Stimulated activated naive CD8-positive, alpha-beta T cell treated with anti-CD3 and anti-CD28 coated beads, Interleukin-15, Interleukin-2, amounts not matched to agents 100 U/mL and 50 U/mL, for 24 hours (primary cell): ENCODE measurements around the gene RNF182.
"Not testable (repeated sequence)": the region's sequence is repeated elsewhere in the genome, so short reads cannot be mapped to it uniquely, and the experiment has no call there.

ENCODE experiments used
- ATAC-seq: fragments of 150-1000 bp; cut with Tn5 transposase; one replicate; pipeline ENCODE4 v1.10.0; 2021
- DNase-seq: peaks from one replicate; pipeline ENCODE4 v3.0.0; 2021

Gene RNF182

GRCh38 chr6:13965582-13966127 lies 40.9 kb downstream of the RNF182 start:
- ATAC-seq (no peak), DNase-seq (no peak)

DNA sequence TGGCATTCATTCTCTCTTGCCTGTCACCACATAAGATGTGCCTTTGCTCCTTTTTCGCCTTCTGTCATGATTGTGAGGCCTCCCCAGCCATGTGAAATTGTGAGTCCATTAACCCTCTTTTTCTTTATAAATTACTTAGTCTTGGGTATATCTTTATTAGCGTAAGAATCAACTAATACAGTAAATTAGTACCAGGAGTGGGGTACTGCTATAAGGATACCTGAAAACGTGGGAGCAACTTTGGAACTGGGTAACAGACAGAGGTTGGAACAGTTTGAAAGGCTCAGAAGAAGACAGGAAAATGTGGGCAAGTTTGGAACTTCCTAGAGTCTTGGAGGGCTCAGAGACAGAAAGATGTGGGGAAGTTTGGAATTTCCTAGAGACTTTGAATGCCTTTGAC lies 46.6 kb downstream of the RNF182 start:
- ATAC-seq = no peak
- DNase-seq = no peak

DNA sequence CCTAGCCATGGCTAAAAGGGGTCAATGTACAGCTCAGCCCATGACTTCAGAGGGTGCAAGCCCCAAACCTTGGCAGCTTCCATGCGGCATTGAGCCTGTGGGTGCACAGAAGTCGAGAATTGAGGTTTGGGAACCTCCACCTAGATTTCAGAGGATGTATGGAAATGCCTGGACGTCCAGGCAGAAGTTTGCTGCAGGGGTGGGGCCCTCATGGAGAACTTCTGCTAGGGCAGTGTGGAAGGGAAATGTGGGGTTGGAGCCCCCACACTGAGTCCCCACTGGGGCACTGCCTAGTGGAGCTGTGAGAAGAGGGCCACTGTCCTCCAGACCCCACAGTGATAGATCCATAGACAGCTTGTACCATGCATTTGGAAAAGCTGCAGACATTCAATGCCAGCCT lies 47.9 kb downstream of the RNF182 start:
- DNase-seq, ATAC-seq: not testable (repeated sequence)

GRCh38 chr6:13973422-13973821 lies 48.7 kb downstream of the RNF182 start:
- not testable (repeated sequence) for ATAC-seq, DNase-seq

DNA sequence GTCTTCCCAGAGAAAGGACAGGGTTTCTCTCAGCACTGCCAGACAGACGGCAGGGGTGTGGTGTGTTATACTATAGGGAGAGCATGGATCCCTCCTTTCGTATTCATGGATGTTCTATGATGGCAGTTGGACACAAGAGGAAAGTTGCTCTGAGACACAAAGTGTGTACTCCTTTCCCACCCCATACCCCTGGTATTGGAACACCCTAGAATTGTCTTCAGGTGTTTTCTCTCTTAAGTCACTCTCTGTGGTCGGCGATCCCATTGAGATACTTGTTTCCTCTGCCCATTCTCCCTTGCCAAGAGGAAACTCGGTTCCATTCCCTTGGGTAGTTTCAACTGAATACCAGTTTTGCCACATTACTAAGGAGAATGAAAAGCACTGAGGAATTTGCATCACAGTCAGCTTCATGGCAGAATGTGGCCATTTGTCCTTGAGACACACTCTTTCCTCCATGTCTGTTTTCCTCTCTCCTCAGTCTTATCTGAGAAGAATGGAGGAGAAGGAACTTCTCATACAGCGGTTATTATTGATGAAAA lies 53.4 kb downstream of the RNF182 start:
- DNase-seq (no peak), ATAC-seq (no peak)

DNA sequence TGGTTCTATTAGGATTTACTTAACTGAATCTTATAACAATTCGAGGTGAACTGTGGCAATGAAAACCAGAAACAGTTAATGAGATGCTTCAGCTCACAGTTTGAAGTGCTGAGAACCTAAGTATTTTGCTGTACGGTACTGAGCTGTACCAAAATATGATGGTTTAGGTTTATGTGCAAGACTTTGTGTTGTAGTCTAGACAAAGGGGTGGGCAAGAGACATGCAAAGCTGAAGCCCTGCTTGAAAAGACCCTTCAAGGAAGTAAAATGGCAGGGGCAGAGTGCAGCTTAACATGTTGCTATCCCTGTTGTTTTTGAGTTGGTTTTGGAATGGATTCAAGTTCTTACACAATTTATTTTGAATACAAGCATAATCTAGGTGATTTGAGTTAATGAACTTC lies 54.0 kb downstream of the RNF182 start:
- DNase-seq (no peak), ATAC-seq (no peak)

GRCh38 chr6:13979284-13980171 lies 54.8 kb downstream of the RNF182 start:
- DNase-seq (no peak), ATAC-seq (no peak)

GRCh38 chr6:13980534-13980933 lies 55.8 kb downstream of the RNF182 start:
- ATAC-seq = no peak

GRCh38 chr6:13985663-13986325 lies 61.0 kb downstream of the RNF182 start:
- ATAC-seq (no peak), DNase-seq (no peak)

More at GRCh38 chr6:13980534-13980933, 55.8 kb downstream of the RNF182 start:
- no peak for DNase-seq

DNA sequence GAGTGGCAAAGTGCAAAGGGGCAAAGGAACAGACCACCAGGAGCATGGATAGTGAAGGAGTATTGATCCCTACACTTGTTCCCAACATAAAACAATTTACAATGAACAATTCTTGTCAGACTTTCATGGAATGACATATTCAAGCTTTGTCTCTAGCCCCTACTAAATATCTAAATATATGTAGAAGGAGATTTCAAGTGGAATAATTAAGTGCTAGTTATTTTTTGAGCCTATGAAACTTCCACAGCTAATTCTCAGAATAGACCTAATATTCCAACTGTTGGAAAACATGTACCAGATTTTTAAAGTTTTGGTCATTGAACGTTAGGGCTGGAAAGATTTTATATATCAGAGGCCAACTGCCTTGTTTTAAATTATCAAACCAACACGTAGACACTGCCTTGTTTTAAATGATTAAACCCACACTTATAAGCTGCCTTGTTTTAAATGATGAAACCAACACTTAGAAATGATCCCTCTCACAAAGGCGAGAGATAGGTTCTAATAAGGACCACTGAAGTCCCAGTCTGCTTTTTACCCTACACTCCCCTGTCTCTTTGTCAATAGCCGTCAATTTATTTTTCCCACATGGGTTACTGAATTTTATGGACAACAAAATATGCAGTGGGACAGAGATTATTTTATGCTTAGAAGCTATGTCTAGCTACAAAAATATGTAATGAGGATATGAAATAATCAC lies 62.1 kb downstream of the RNF182 start:
- no peak for ATAC-seq

DNA sequence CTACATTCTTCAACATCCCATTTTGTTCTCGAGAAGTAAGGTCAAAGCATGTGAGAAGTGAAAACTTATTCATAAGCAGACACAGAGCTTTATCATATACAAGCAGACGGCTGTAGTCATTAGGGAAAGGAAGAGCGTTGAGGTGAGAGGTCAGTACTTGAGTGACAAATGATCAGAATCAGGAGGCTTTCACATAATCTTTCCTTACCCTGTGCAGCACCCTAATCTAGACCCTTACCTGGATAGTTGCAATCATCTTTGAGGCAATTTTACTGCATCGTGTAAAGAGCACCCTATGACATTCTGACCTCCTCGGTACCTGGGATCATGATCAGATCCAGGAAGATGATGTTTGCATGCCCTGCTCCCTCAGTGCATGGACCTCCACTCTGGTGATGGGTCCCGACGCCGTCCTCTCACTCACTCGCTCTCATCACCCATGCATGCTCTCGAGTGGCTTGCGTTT lies 62.7 kb downstream of the RNF182 start:
- DNase-seq (no peak), ATAC-seq (no peak)

More for the DNA sequence above, 62.1 kb downstream of the RNF182 start:
- no peak for DNase-seq

DNA sequence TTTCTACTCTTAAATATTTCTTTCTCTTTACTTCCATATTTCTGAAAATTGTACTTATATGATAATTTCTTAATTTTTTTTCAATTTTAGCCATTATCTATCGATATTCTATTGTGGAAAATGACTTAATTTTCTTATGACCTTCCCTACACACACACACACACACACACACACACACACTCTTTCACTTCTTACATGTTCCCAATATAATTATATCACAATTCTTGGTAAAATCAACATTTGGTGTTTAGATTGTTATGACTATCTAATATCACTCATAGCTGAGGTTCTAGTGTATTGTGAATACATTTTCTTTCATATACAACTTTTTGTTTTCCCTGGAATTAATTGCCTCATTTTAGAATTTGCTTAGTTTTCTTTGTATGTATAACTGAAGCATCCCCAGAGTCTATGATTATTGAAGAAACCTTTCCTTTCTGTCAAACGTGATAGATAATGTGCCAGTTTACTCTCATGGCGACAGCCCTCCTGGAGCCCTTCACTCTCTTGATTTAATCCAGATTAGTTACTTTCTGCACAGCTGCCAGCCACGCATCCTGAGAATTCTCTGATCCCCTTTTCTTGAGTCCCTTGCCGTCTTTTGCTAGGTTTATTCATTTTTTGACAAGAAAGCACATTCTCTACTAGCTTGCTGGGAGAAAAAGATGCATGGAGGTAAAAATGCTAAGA lies 63.4 kb downstream of the RNF182 start:
- no peak for DNase-seq
- ATAC-seq = no peak

DNA sequence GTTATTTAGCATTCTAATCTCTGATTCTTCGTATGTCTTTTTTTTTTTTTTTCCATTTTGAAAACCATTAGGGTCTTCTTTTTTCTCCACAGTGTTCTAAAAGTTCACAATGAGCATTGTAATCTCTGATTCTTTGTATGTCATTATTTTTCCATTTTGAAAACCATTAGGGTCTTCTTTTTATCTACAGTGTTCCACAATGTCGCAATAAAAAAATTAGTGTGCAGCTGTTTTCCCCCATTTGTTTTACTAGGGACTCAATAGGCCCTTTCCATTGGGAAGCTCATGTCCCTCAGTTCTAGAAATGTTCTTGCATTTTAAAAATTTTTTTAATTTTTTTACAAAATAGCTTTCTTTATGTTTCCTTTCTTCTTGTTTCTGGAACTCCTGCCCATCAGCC lies 64.2 kb downstream of the RNF182 start:
- DNase-seq (no peak), ATAC-seq (no peak)

DNA sequence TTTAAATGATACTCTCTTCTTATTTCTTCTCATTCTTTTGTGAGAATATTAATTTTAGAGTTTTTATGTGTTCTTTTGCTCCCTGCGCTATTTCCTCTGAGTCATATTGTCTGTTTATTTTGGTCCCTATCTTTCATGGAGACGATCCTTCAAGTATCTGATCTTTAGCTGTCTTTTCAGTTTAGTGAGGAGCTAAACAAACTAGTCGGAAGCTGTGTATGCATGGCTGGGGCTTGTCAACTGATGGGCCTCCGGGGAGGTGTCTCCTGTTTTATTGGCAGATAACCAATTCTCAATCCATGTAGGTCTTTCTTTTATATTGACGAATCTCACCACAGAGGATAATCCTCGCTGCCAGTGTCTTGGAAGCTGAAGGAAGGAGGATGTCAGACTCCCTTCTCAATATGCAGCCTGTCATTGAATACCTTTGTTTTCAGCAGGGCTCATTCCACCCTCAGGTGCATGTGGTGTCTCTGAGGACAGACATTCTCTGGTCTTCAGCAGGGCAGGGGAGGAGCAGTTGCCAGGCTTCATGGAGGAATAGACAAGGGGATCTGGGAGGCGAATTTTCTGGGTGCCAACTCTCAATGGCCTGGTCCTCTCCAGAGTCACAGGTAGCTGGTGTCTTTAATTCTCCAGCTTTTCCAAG lies 64.9 kb downstream of the RNF182 start:
- ATAC-seq = no peak
- no peak for DNase-seq

DNA sequence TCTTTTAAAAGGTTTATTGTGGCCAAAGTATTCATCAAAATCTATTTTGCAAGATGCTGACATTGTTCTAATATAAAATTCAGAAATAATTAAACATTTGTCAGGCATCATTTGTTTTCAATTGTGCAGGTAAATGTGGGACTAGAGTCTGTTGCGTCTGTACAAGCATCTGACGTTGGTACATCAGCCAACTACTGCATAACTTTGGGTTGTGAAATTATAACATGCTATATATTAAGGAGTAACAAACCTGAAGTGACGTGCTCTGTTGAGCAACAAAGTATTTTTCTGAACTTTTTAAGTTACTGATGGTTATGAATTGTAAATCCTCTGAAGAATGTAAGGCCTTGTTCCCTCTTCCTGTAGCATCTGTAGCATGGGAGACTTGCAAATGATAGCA lies 66.0 kb downstream of the RNF182 start:
- no peak for ATAC-seq
- no peak for DNase-seq

DNA sequence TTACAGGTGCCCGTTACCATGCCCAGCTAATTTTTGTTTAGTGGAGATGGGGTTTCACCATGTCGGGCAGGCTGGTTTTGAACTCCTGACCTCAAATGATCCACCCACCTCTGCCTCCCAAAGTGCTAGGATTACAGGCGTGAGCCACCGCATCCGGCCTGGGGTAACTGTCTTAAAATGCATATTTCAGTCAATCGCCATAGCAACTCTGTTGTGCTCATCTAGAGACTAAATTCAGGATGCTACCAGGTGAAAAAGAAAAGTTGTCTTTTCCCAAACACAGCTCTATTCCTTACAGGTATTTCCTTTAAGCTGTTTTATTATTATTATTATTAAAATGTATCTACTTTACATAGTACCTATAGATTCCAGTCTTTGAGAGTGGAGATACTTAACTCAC lies 66.6 kb downstream of the RNF182 start:
- no peak for DNase-seq
- ATAC-seq = no peak

DNA sequence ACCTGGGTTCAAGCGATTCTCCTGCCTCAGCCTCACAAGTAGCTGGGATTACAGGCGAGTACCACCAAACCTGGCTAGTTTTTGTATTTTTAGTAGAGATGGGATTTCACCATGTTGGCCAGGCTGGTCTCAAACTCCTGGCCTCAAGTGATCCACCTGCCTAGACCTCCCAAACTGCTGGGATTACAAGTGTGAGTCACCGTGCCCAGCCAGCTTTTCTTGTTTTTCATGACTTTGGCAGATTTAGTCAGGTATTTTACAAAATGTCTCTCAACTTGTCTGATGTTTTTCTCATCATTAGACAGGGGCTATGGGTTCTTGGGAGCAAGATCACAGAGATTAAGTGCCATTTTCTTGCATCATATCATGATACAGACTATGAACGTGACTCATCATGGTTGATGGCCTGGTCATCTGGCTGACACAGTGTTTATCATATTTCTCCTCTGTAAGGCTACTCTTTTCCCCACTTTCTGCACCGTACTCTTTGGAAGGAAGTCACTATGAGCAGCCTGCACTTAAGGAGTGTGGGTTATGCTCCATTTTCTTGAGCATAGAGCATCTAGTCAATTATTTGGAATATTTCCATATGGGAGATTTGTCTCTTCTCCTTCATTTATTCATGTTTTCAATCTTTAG lies 67.8 kb downstream of the RNF182 start:
- ATAC-seq = no peak
- no peak for DNase-seq

DNA sequence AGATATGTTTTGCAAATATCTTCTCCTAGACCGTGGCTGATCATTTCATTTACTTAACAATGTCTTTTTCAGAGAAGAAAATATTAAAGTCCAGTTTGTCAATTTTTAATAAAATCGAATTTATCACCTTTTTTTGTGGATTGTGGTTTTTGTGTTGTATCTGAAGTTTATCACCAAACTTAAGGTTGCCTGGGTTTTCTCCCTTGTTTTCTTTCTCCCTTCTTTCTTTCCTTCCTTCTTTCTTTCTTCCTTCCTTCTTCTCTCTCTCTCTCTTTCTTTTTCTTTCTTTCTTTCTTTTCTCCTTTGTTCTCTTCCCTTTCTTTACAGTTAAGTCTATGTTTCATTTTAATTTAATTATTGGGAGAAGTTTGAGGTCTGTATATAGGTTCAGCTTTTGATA lies 68.7 kb downstream of the RNF182 start:
- no peak for DNase-seq
- no peak for ATAC-seq

- DNase-seq (no peak), ATAC-seq (no peak)
These were observed 73.6 kb downstream of the RNF182 start for GRCh38 chr6:13998356-13998755.

- no peak for ATAC-seq
- DNase-seq = no peak
These were observed 76.1 kb downstream of the RNF182 start for GRCh38 chr6:14000901-14001300.
